ENCODE measurements around the gene MEX3A. TPM values are rescaled to one million over a fixed set of nuclear protein-coding genes. Genes with fewer than 3 reads are reported as not detected.

The MEX3A gene
- polyA plus RNA-seq, 1 donor (not counting 4 experiments of a cell fraction or from before 2014, with no cell fraction given) = 1.1 TPM

- H3K79me2 ChIP-seq (ENCODE audit: control insufficient read depth, insufficient read depth, low read length) = peaks cover 2% of the 10 kb centered on the region
- H3K27ac ChIP-seq (ENCODE audit: control insufficient read depth, insufficient read depth, low read length) = peak overlapping the region; percentile 93
- peak overlapping the region; percentile 54 for H2AFZ ChIP-seq (ENCODE audit: control insufficient read depth, low read length)
- DNase-seq (ENCODE audit: low read depth, low spot score) (no peak), FAIRE-seq (peak; percentile 41)
- no peaks in the 10 kb centered on the region for H3K36me3 ChIP-seq (ENCODE audit: control insufficient read depth in 2 of 2, extremely low read depth in 1 of 2, insufficient read depth in 2 of 2, low read length in 2 of 2)
- dilution Hi-C loops (cut with MboI; ENCODE audit: extremely low pct_ligation_motif_present, low sequenced_read_pairs) = no loop called here
- H3K9me1 ChIP-seq (ENCODE audit: control insufficient read depth, extremely low read depth, insufficient read depth, low read length) = peaks cover 2% of the 10 kb centered on the region
- H3K4me1 ChIP-seq (ENCODE audit: control insufficient read depth, extremely low read depth, insufficient read depth, low read length) = peaks cover 65% of the 10 kb centered on the region
- no peaks in the 10 kb centered on the region for H3K27me3 ChIP-seq (ENCODE audit: control insufficient read depth, extremely low read depth, insufficient read depth, low read length)
- peak overlapping the region; percentile 81 for H3K4me2 ChIP-seq (ENCODE audit: control insufficient read depth, extremely low read depth, insufficient read depth, low read depth, low read length)
- H4K20me1 ChIP-seq (ENCODE audit: control insufficient read depth, extremely low read depth, insufficient read depth, low read length) = no peaks in the 10 kb centered on the region
- H3K9ac ChIP-seq (ENCODE audit: control insufficient read depth, extremely low read depth, insufficient read depth, low read length) = peak overlapping the region; percentile 81
- TF ChIP-seq, protein P1, sequence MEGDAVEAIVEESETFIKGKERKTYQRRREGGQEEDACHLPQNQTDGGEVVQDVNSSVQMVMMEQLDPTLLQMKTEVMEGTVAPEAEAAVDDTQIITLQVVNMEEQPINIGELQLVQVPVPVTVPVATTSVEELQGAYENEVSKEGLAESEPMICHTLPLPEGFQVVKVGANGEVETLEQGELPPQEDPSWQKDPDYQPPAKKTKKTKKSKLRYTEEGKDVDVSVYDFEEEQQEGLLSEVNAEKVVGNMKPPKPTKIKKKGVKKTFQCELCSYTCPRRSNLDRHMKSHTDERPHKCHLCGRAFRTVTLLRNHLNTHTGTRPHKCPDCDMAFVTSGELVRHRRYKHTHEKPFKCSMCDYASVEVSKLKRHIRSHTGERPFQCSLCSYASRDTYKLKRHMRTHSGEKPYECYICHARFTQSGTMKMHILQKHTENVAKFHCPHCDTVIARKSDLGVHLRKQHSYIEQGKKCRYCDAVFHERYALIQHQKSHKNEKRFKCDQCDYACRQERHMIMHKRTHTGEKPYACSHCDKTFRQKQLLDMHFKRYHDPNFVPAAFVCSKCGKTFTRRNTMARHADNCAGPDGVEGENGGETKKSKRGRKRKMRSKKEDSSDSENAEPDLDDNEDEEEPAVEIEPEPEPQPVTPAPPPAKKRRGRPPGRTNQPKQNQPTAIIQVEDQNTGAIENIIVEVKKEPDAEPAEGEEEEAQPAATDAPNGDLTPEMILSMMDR (optimal IDR thresholded peaks at IDR 0.05 in 1 of 3, IDR thresholded peaks at IDR 0.05 in 1 of 3, conservative IDR thresholded peaks at IDR 0.05 in 1 of 3; ENCODE audit: extremely low read depth in 1 of 3, insufficient read depth in 2 of 3, low read length in 3 of 3) = no peak
- TF ChIP-seq EZH2 (IDR thresholded peaks at IDR 0.05; ENCODE audit: low read length) = no peak
- peak overlapping the region; percentile 17 to 57 (median 55) for H3K4me3 ChIP-seq (ENCODE audit: control insufficient read depth in 2 of 3, extremely low read depth in 1 of 3, insufficient read depth in 2 of 3, low read depth in 1 of 3, low read length in 3 of 3)
- H3K9me3 ChIP-seq (ENCODE audit: control insufficient read depth, low read depth, low read length) = no peaks in the 10 kb centered on the region
Observed at GRCh38 chr1:156104861-156105832, 22.9 kb upstream of the MEX3A start.

- H2AFZ ChIP-seq (ENCODE audit: control insufficient read depth, low read length) = peak overlapping the region; percentile 54
- peaks cover 70% of the 10 kb centered on the region for H3K4me1 ChIP-seq (ENCODE audit: control insufficient read depth, extremely low read depth, insufficient read depth, low read length)
- peak overlapping the region; percentile 17 to 55 (median 41) for H3K4me3 ChIP-seq (ENCODE audit: control insufficient read depth in 2 of 3, extremely low read depth in 1 of 3, insufficient read depth in 2 of 3, low read depth in 1 of 3, low read length in 3 of 3)
- H3K36me3 ChIP-seq (ENCODE audit: control insufficient read depth in 2 of 2, extremely low read depth in 1 of 2, insufficient read depth in 2 of 2, low read length in 2 of 2) = no peaks in the 10 kb centered on the region
- H3K79me2 ChIP-seq (ENCODE audit: control insufficient read depth, insufficient read depth, low read length) = peaks cover 2% of the 10 kb centered on the region
- H3K9ac ChIP-seq (ENCODE audit: control insufficient read depth, extremely low read depth, insufficient read depth, low read length) = peak overlapping the region; percentile 81
- FAIRE-seq (peak; percentile 88), DNase-seq (ENCODE audit: low read depth, low spot score) (no peak)
- peak overlapping the region; percentile 81 for H3K4me2 ChIP-seq (ENCODE audit: control insufficient read depth, extremely low read depth, insufficient read depth, low read depth, low read length)
- H3K27ac ChIP-seq (ENCODE audit: control insufficient read depth, insufficient read depth, low read length) = peak overlapping the region; percentile 93
- no peak for TF ChIP-seq EZH2 (IDR thresholded peaks at IDR 0.05; ENCODE audit: low read length)
- TF ChIP-seq, protein P1 (optimal IDR thresholded peaks at IDR 0.05 in 1 of 3, IDR thresholded peaks at IDR 0.05 in 1 of 3, conservative IDR thresholded peaks at IDR 0.05 in 1 of 3; ENCODE audit: extremely low read depth in 1 of 3, insufficient read depth in 2 of 3, low read length in 3 of 3) = no peak
- H3K9me1 ChIP-seq (ENCODE audit: control insufficient read depth, extremely low read depth, insufficient read depth, low read length) = peaks cover 2% of the 10 kb centered on the region
- no peaks in the 10 kb centered on the region for H3K27me3 ChIP-seq (ENCODE audit: control insufficient read depth, extremely low read depth, insufficient read depth, low read length)
- no peaks in the 10 kb centered on the region for H3K9me3 ChIP-seq (ENCODE audit: control insufficient read depth, low read depth, low read length)
- dilution Hi-C loops (cut with MboI; ENCODE audit: extremely low pct_ligation_motif_present, low sequenced_read_pairs) = no loop called here
- H4K20me1 ChIP-seq (ENCODE audit: control insufficient read depth, extremely low read depth, insufficient read depth, low read length) = no peaks in the 10 kb centered on the region
Observed at GRCh38 chr1:156104065-156104810, 22.0 kb upstream of the MEX3A start.

Measured in keratinocyte (primary cell).